PC-9 (cell line): ENCODE data around the gene ZNF419. TPM values are rescaled to one million over a fixed set of nuclear protein-coding genes. Genes with fewer than 3 reads are reported as not detected.
"Not testable (repeated sequence)": the region's sequence is repeated elsewhere in the genome, so short reads cannot be mapped to it uniquely, and the experiment has no call there.

Experiments
- BruUV-seq: library from RNA; stranded (reverse); fragments of 400-500 nt; replicated peaks from 2 replicates; lab custom pipeline; 2021; lab: Mats Ljungman, UMichigan
- CTCF ChIA-PET: fragments of 300-600 bp; sonication (Branson Sonifier 250); formaldehyde crosslinking; loops from one replicate; lab custom pipeline; 2022; ENCODE audit warnings: antibody characterized with exemption; lab: Charles Lee
- POLR2A ChIA-PET: fragments of 300-600 bp; sonication (Branson Sonifier 250); formaldehyde crosslinking; loops from one replicate; lab custom pipeline; 2022; ENCODE audit warnings: antibody characterized with exemption; ENCODE audit not compliant: unreplicated experiment; lab: Charles Lee
- DNase-seq, 2 experiments: peaks; one replicate each; pipeline versions ENCODE4 v3.0.0 to v3.0.0-alpha.2; 2015 to 2022; ENCODE audit warnings: mixed read lengths in 1 of 2
- H2AFZ ChIP-seq: fragments of 200-600 bp; sonication (generic); 2 replicates; pipeline ENCODE4 v1.8.1; 2017; ENCODE audit warnings: antibody characterized with exemption
- H3F3A ChIP-seq: fragments of 200-600 bp; sonication (generic); 2 replicates; pipeline ENCODE4 v1.8.1; 2017; ENCODE audit warnings: antibody characterized with exemption, mild to moderate bottlenecking, low read depth; ENCODE audit not compliant: insufficient read depth
- H3K27ac ChIP-seq: fragments of 200-600 bp; sonication (generic); 2 replicates; pipeline ENCODE4 v1.6.1; 2016; ENCODE audit warnings: mixed run types
- H3K27me3 ChIP-seq: fragments of 200-600 bp; sonication (generic); 2 replicates; pipeline ENCODE4 v1.6.1; 2016; ENCODE audit warnings: low read depth, mixed run types; ENCODE audit not compliant: insufficient read depth
- H3K36me3 ChIP-seq: fragments of 200-600 bp; sonication (generic); 2 replicates; pipeline ENCODE4 v1.6.1; 2016; ENCODE audit warnings: low read depth, mixed run types
- H3K4me1 ChIP-seq: fragments of 200-600 bp; sonication (generic); replicated peaks from 2 replicates; pipeline ENCODE4 v1.6.1; 2016; ENCODE audit warnings: mixed run types; ENCODE audit not compliant: insufficient read depth
- H3K4me2 ChIP-seq: fragments of 200-600 bp; sonication (generic); 2 replicates; pipeline ENCODE4 v1.6.1; 2017; ENCODE audit warnings: mixed run types
- H3K4me3 ChIP-seq: fragments of 200-600 bp; sonication (generic); 2 replicates; pipeline ENCODE4 v1.6.1; 2016; ENCODE audit warnings: mixed run types
- H3K79me2 ChIP-seq: fragments of 200-600 bp; sonication (generic); 2 replicates; pipeline ENCODE4 v1.6.1; 2017; ENCODE audit warnings: low read depth, mixed run types
- H3K9me2 ChIP-seq: fragments of 200-600 bp; sonication (generic); 2 replicates; pipeline ENCODE4 v1.8.1; 2017; ENCODE audit warnings: mild to moderate bottlenecking; ENCODE audit not compliant: insufficient read depth
- H3K9me3 ChIP-seq: fragments of 200-600 bp; sonication (generic); 2 replicates; pipeline ENCODE4 v1.8.1; 2016; ENCODE audit warnings: low read depth; ENCODE audit not compliant: insufficient read depth
- H4K20me1 ChIP-seq: fragments of 200-600 bp; sonication (generic); 2 replicates; pipeline ENCODE4 v1.8.1; 2017; ENCODE audit not compliant: insufficient read depth
- EZH2 ChIP-seq: fragments of 200-600 bp; sonication (generic); IDR thresholded peaks from 2 replicates; pipeline ENCODE4 v1.8.0; 2017; ENCODE audit warnings: antibody characterized with exemption, low read depth
- intact Hi-C: fragments of 100-400 bp; cut with micrococcal nuclease; formaldehyde crosslinking; loops from one replicate; pipeline ENCODE4 v1.10.0; 2022; ENCODE audit not compliant: unreplicated experiment
- total RNA-seq: library from RNA; stranded (reverse); gene quantifications from 2 replicates; pipeline ENCODE4 v1.2.3, GENCODE V29; 2021
- TF ChIP-seq, protein P1 (sequence below): fragments of 200-600 bp; sonication (generic); conservative IDR thresholded peaks from 2 replicates; pipeline ENCODE4 v1.6.1; 2017; ENCODE audit warnings: mixed run types, antibody characterized with exemption, mild to moderate bottlenecking, moderate library complexity

The ZNF419 gene
- total RNA-seq, 1 experiment from 2014 or later = 12.9 TPM

DNA sequence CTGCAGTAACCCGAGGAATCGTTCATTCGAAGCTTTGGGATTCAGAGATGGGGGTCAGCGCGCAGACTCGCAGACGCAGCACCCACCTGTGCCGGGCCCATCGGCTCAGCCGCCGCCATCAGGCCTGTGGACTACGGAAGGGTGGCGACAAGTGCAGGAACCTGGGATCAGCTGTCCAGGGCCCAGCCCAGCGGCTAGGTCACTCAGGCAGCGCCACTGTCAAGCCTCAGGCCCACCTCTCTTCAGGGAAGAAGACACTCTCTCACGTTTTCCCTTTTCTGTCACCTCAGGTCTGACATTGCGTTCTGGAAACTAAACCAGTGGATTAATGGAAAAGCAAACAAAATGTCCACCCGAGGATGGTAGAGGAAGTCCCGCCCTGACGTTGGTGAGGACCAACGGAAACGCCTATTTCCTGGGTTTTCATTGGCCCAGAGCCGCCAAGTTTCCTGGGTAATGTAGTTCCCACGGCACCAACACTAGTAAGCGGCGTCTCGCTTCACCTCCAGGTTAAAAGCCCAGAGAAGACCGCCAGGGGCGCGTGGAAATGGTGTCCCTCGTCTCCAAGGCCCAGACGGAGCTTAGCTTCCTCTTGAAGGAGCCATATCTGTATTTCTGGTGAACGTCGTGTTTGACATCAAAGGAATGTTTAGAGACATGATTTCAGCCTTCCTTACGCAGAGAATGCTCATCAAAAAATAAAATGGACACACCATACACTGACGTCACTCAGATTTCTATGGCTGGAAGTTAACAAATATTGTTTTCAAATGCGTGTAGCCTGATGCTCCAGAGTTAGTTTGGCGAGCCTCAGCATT lies 10.2 kb upstream of the ZNF419 start, which contains the start of gene ZNF772:
ZNF772 (minus strand) TSS at position 376 of the 818 bp plus-strand sequence; CDS start at position 119, 257 bp downstream.
- ChIA-PET CTCF (no interaction called here), POLR2A (interaction anchor here (0.6 to 0.9 kb wide), 2 partner anchors 621 to 705 kb away, joined by 4 to 5 read pairs; no protein-coding TSS in a partner anchor)
- intact Hi-C loops = loop anchor here (1.0 to 5.0 kb wide), 5 partner anchors 10 to 470 kb away; partner anchors contain the start of genes ZNF17, ZNF256, ZNF416 and ZNF417
- Histone ChIP-seq H3F3A (peaks cover 6% of the 10 kb centered on the region; the same call in 1 of the 2 replicates), H4K20me1 (no peaks in the 10 kb centered on the region), H3K9me2 (no peaks in the 10 kb centered on the region), H3K9me3 (peaks cover 64% of the 10 kb centered on the region), H3K79me2 (no peaks in the 10 kb centered on the region; the same call in 1 of the 2 replicates), H3K27me3 (no peaks in the 10 kb centered on the region), H3K4me3 (peak within 1 kb of the TSS; percentile 70), H3K4me2 (peak within 1 kb of the TSS; percentile 83), H3K36me3 (peaks cover 43% of the 10 kb centered on the region), H3K27ac (no peak within 1 kb of the TSS), H2AFZ (peak within 1 kb of the TSS; percentile 95), H3K4me1 (no peaks in the 10 kb centered on the region; the same call in 1 of the 2 replicates)
- BruUV-seq = TSS peak; percentile 77
- peak; percentile 89 to 94 for DNase-seq
- TF ChIP-seq EZH2 = no peak
- TF ChIP-seq, protein P1, sequence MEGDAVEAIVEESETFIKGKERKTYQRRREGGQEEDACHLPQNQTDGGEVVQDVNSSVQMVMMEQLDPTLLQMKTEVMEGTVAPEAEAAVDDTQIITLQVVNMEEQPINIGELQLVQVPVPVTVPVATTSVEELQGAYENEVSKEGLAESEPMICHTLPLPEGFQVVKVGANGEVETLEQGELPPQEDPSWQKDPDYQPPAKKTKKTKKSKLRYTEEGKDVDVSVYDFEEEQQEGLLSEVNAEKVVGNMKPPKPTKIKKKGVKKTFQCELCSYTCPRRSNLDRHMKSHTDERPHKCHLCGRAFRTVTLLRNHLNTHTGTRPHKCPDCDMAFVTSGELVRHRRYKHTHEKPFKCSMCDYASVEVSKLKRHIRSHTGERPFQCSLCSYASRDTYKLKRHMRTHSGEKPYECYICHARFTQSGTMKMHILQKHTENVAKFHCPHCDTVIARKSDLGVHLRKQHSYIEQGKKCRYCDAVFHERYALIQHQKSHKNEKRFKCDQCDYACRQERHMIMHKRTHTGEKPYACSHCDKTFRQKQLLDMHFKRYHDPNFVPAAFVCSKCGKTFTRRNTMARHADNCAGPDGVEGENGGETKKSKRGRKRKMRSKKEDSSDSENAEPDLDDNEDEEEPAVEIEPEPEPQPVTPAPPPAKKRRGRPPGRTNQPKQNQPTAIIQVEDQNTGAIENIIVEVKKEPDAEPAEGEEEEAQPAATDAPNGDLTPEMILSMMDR = peak; percentile 79

DNA sequence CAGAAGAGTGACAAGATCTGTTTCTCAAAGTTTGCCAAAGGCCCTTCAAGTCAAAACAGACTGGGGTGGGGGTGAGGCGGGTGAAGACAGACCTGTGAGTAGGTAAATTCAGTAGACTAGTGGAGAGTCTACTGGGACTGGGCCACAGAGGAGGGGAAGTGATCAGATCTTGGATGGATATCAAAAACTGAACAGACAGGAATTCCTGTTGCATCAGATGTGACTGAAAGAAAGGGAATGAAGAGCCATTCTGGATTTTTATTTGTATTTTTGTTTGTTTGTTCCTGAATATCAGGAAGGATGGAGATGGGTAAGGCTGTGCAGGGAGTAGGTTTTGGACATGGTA lies 722 bp downstream of the ZNF419 start:
- H3K27ac ChIP-seq, intact Hi-C loops, H3K27me3 ChIP-seq, DNase-seq, H3K79me2 ChIP-seq, CTCF ChIA-PET, H4K20me1 ChIP-seq, H3F3A ChIP-seq, H2AFZ ChIP-seq, POLR2A ChIA-PET, H3K4me1 ChIP-seq, H3K9me3 ChIP-seq, H3K9me2 ChIP-seq, BruUV-seq: not testable (repeated sequence)
- Histone ChIP-seq H3K4me3 (peak overlapping the region; percentile 52), H3K4me2 (peak overlapping the region; percentile 76), H3K36me3 (peaks cover 19% of the 10 kb centered on the region; the same call in 1 of the 2 replicates)

DNA sequence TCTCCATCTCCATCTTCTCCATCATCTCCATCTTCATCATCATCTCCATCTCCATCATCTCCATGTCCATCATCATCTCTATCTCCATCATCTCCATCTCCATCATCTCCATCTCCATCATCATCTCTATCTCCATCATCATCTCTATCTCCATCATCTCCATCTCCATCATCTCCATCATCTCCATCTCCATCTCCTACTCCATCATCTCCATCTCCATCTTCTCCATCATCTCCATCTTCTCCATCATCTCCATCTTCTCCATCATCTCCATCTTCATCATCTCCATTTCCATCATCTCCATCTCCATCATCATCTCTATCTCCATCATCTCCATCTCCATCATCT lies 11.8 kb downstream of the ZNF419 start:
- H3K27ac ChIP-seq, H3K4me3 ChIP-seq, BruUV-seq, H3K9me2 ChIP-seq, H2AFZ ChIP-seq, DNase-seq, H4K20me1 ChIP-seq, H3K4me1 ChIP-seq, H3K27me3 ChIP-seq, CTCF ChIA-PET, H3K4me2 ChIP-seq, H3F3A ChIP-seq: not testable (repeated sequence)
- POLR2A ChIA-PET = interaction anchor here (0.6 kb wide), 3 partner anchors 16 to 64 kb away, joined by 3 to 4 read pairs (median 3); partner anchors contain the start of gene ZNF749
- intact Hi-C loops = loop anchor here (1.0 kb wide), 1 partner anchor 28 kb away; the partner anchor contains the start of gene ZNF549
- Histone ChIP-seq H3K36me3 (peaks cover 32% of the 10 kb centered on the region), H3K79me2 (peaks cover 31% of the 10 kb centered on the region), H3K9me3 (peaks cover 24% of the 10 kb centered on the region; the same call in 1 of the 2 replicates)

GRCh38 chr19:57499680-57500395 lies 12.3 kb downstream of the ZNF419 start, which contains the start of gene ZNF773:
Gene ZNF773, plus strand, starts transcription at chr19:57499938. Its CDS starts 143 bp downstream, at chr19:57500081.
- TSS peak; percentile 48 for BruUV-seq
- Histone ChIP-seq H3K79me2 (peaks cover 31% of the 10 kb centered on the region), H3K36me3 (peaks cover 28% of the 10 kb centered on the region), H3K27ac (peak within 1 kb of the TSS; percentile 43; the same call in 1 of the 2 replicates), H3K4me2 (peak within 1 kb of the TSS; percentile 87), H3K9me3 (peaks cover 24% of the 10 kb centered on the region; the same call in 1 of the 2 replicates), H3K4me3 (peak within 1 kb of the TSS; percentile 91), H2AFZ (peak within 1 kb of the TSS; percentile 91)
- DNase-seq = peak; percentile 93 to 94
- POLR2A ChIA-PET = interaction anchor here (0.6 kb wide), 5 partner anchors 16 to 545 kb away, joined by 3 to 6 read pairs (median 3); partner anchors contain the start of gene ZNF749
- CTCF ChIA-PET, H3K9me2 ChIP-seq, H3F3A ChIP-seq, H4K20me1 ChIP-seq, H3K4me1 ChIP-seq, H3K27me3 ChIP-seq: not testable (repeated sequence)
- intact Hi-C loops = loop anchor here (1.0 kb wide), 1 partner anchor 27 kb away; the partner anchor contains the start of gene ZNF549

GRCh38 chr19:57500400-57500799 lies 12.8 kb downstream of the ZNF419 start:
- H3K9me3 ChIP-seq = peaks cover 24% of the 10 kb centered on the region; the same call in 1 of the 2 replicates
- peaks cover 31% of the 10 kb centered on the region for H3K79me2 ChIP-seq
- H3K4me1 ChIP-seq, H3F3A ChIP-seq, H3K27ac ChIP-seq, BruUV-seq, DNase-seq, H3K27me3 ChIP-seq, H3K9me2 ChIP-seq, intact Hi-C loops, H2AFZ ChIP-seq, CTCF ChIA-PET, H4K20me1 ChIP-seq: not testable (repeated sequence)
- POLR2A ChIA-PET = interaction anchor here (0.6 kb wide), 2 partner anchors 151 to 544 kb away, joined by 3 to 6 read pairs; no protein-coding TSS in a partner anchor
- peak overlapping the region; percentile 87 for H3K4me2 ChIP-seq
- peaks cover 29% of the 10 kb centered on the region for H3K36me3 ChIP-seq
- peak overlapping the region; percentile 91 for H3K4me3 ChIP-seq
